Measurements from ENCODE around the gene KDM4C. TPM values are rescaled to one million over a fixed set of nuclear protein-coding genes. Genes with fewer than 3 reads are reported as not detected.
"Not testable (repeated sequence)": the region's sequence is repeated elsewhere in the genome, so short reads cannot be mapped to it uniquely, and the experiment has no call there.

The KDM4C gene
- total RNA-seq, 1 experiment from 2014 or later: 4.8 TPM

DNA sequence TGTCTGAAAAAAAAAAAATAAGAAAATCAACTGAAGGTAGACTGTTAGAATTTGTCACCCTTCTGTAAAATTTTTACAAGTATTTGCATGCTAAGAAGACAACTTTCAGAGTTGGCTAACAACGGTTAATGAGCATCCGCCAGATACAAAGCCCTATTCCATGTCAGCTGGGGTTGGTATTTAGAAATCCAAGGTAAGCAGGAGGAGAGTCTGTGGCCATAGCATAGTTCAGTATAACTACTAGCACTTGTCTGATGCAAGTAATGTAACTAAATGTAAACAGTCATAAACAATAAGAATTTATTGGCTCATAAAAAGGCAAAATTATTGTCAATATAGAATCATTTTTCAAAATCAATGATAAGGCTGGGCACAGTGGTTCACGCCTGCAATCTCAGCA lies 45.7 kb upstream of the KDM4C start:
- POLR2A ChIA-PET (ENCODE audit: low non-redundant PET): no interaction called here
- Histone ChIP-seq H3K9me3 (ENCODE audit: low read depth, low read length, poor library complexity, severe bottlenecking) (no peaks in the 10 kb centered on the region), H3K4me3 (ENCODE audit: low read depth, low read length, poor library complexity, severe bottlenecking) (no peak overlapping the region), H3K36me3 (ENCODE audit: insufficient read depth, low read length, poor library complexity, severe bottlenecking) (no peaks in the 10 kb centered on the region), H3K4me1 (ENCODE audit: insufficient read depth, low read length, poor library complexity, severe bottlenecking) (no peaks in the 10 kb centered on the region), H3K27ac (ENCODE audit: low read depth, low read length, poor library complexity, severe bottlenecking) (no peak overlapping the region), H3K27me3 (replicated peaks; ENCODE audit: insufficient read depth, low read depth, low read length, poor library complexity) (no peaks in the 10 kb centered on the region)
- intact Hi-C loops (cut with micrococcal nuclease; ENCODE audit: unreplicated experiment): no loop called here
- no TSS peak for BruUV-seq (replicated peaks)
- no peak for DNase-seq (ENCODE audit: low spot score)
- TF ChIP-seq, protein P1, sequence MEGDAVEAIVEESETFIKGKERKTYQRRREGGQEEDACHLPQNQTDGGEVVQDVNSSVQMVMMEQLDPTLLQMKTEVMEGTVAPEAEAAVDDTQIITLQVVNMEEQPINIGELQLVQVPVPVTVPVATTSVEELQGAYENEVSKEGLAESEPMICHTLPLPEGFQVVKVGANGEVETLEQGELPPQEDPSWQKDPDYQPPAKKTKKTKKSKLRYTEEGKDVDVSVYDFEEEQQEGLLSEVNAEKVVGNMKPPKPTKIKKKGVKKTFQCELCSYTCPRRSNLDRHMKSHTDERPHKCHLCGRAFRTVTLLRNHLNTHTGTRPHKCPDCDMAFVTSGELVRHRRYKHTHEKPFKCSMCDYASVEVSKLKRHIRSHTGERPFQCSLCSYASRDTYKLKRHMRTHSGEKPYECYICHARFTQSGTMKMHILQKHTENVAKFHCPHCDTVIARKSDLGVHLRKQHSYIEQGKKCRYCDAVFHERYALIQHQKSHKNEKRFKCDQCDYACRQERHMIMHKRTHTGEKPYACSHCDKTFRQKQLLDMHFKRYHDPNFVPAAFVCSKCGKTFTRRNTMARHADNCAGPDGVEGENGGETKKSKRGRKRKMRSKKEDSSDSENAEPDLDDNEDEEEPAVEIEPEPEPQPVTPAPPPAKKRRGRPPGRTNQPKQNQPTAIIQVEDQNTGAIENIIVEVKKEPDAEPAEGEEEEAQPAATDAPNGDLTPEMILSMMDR (conservative IDR thresholded peaks at IDR 0.05; ENCODE audit: low read depth, low read length): no peak
- TF ChIP-seq EZH2 (IDR thresholded peaks at IDR 0.05; ENCODE audit: borderline replicate concordance, low read depth, low read length, poor library complexity, severe bottlenecking): no peak
- CTCF ChIA-PET: no interaction called here

GRCh38 chr9:6714176-6714575 lies 43.6 kb upstream of the KDM4C start:
- ChIA-PET POLR2A (ENCODE audit: low non-redundant PET) (no interaction called here), CTCF (no interaction called here)
- no peak for DNase-seq (ENCODE audit: low spot score)
- H3K4me1 ChIP-seq (ENCODE audit: insufficient read depth, low read length, poor library complexity, severe bottlenecking): no peaks in the 10 kb centered on the region
- no peak for TF ChIP-seq EZH2 (IDR thresholded peaks at IDR 0.05; ENCODE audit: borderline replicate concordance, low read depth, low read length, poor library complexity, severe bottlenecking)
- TF ChIP-seq, protein P1 (conservative IDR thresholded peaks at IDR 0.05; ENCODE audit: low read depth, low read length): no peak
- H3K4me3 ChIP-seq (ENCODE audit: low read depth, low read length, poor library complexity, severe bottlenecking): no peak overlapping the region
- H3K9me3 ChIP-seq (ENCODE audit: low read depth, low read length, poor library complexity, severe bottlenecking): no peaks in the 10 kb centered on the region
- no peaks in the 10 kb centered on the region for H3K36me3 ChIP-seq (ENCODE audit: insufficient read depth, low read length, poor library complexity, severe bottlenecking)
- intact Hi-C loops (cut with micrococcal nuclease; ENCODE audit: unreplicated experiment): no loop called here
- no TSS peak for BruUV-seq (replicated peaks)
- no peaks in the 10 kb centered on the region for H3K27me3 ChIP-seq (replicated peaks; ENCODE audit: insufficient read depth, low read depth, low read length, poor library complexity)
- H3K27ac ChIP-seq (ENCODE audit: low read depth, low read length, poor library complexity, severe bottlenecking): no peak overlapping the region

GRCh38 chr9:6715153-6715754 lies 42.5 kb upstream of the KDM4C start:
- H3K36me3 ChIP-seq (ENCODE audit: insufficient read depth, low read length, poor library complexity, severe bottlenecking); intact Hi-C loops (cut with micrococcal nuclease; ENCODE audit: unreplicated experiment); CTCF ChIA-PET; H3K9me3 ChIP-seq (ENCODE audit: low read depth, low read length, poor library complexity, severe bottlenecking); POLR2A ChIA-PET (ENCODE audit: low non-redundant PET); H3K27ac ChIP-seq (ENCODE audit: low read depth, low read length, poor library complexity, severe bottlenecking); DNase-seq (ENCODE audit: low spot score); H3K4me1 ChIP-seq (ENCODE audit: insufficient read depth, low read length, poor library complexity, severe bottlenecking); BruUV-seq (replicated peaks); H3K4me3 ChIP-seq (ENCODE audit: low read depth, low read length, poor library complexity, severe bottlenecking); H3K27me3 ChIP-seq (replicated peaks; ENCODE audit: insufficient read depth, low read depth, low read length, poor library complexity): not testable (repeated sequence)
